Fibroblast of the aortic adventitia (primary cell): ENCODE measurements around the gene CHAF1A. TPM values are rescaled to one million over a fixed set of nuclear protein-coding genes. Genes with fewer than 3 reads are reported as not detected.

ENCODE experiments used
- DNase-seq: peaks from one replicate; pipeline ENCODE4 v3.0.0-alpha.2; 2010; ENCODE audit warnings: low read depth
- H3K4me3 ChIP-seq: 2 replicates; pipeline ENCODE4 v1.5.1; 2011; ENCODE audit warnings: low read depth, mild to moderate bottlenecking, control low read depth, low read length, moderate library complexity
- CTCF ChIP-seq: IDR thresholded peaks from 2 replicates; pipeline ENCODE4 v1.5.1; 2011; ENCODE audit warnings: mild to moderate bottlenecking, low read length, control low read depth, inconsistent platforms; ENCODE audit not compliant: insufficient read depth
- total RNA-seq: library from RNA; depleted of rRNA; stranded (reverse); fragments of >200 nt; gene quantifications from 2 replicates; pipeline ENCODE4 v1.2.3, GENCODE V29; 2012; ENCODE audit warnings: low replicate concordance

CHAF1A gene
- total RNA-seq, 1 donor, result 25.8 TPM

- TF ChIP-seq CTCF, result no peak
- no peak for DNase-seq
Observed at GRCh38 chr19:4447327-4448146, 45.1 kb downstream of the CHAF1A start.

DNA sequence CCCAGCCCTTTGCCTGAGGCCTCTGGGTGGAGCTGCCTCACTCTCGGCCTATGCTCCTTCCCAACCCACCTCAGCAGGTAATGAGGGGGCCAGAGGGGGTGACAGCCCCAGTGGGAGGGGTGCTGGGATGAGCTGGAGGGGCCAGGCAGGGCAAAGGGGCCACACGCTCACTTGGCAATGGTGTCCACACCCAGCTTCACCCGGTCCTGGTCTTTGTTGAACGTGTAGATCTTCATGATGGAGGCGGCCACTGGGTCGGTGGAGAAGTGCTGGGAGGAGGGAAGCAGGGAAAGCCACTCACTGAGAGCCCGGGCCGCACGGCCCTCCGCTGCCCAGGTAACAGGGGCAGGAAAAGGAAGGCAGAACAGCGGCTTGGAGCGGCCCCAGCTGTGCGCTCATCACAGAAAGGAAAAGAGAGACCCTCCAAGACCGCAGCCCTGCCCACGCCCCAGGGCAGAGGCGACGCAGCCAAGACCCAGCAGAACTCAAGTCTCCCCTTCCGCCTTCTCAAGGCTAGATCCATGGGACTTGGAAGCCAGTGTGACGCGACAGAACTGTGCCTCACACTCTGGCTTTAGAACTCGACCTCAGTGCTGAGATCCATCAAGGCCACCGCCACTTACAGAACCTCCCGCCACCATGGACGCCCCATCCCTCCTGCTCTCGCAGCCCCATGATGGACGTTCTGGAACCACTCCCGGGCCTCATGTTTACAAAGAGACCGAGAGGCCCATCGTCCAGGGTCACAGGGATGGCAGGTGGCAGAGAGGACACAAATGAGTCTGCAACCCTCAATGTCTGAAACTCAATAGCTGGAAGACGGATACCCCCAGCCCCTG lies 45.9 kb downstream of the CHAF1A start:
- H3K4me3 ChIP-seq, result no peak overlapping the region
- no peak for TF ChIP-seq CTCF
- no peak for DNase-seq

More at GRCh38 chr19:4447327-4448146, 45.1 kb downstream of the CHAF1A start:
- H3K4me3 ChIP-seq, result no peak overlapping the region

- no peak overlapping the region for H3K4me3 ChIP-seq
- no peak for TF ChIP-seq CTCF
- peak; percentile 42 for DNase-seq
Observed at GRCh38 chr19:4449022-4449638, 46.7 kb downstream of the CHAF1A start.

GRCh38 chr19:4449639-4450028 lies 47.2 kb downstream of the CHAF1A start:
- no peak for DNase-seq
- H3K4me3 ChIP-seq, result no peak overlapping the region
- no peak for TF ChIP-seq CTCF

DNA sequence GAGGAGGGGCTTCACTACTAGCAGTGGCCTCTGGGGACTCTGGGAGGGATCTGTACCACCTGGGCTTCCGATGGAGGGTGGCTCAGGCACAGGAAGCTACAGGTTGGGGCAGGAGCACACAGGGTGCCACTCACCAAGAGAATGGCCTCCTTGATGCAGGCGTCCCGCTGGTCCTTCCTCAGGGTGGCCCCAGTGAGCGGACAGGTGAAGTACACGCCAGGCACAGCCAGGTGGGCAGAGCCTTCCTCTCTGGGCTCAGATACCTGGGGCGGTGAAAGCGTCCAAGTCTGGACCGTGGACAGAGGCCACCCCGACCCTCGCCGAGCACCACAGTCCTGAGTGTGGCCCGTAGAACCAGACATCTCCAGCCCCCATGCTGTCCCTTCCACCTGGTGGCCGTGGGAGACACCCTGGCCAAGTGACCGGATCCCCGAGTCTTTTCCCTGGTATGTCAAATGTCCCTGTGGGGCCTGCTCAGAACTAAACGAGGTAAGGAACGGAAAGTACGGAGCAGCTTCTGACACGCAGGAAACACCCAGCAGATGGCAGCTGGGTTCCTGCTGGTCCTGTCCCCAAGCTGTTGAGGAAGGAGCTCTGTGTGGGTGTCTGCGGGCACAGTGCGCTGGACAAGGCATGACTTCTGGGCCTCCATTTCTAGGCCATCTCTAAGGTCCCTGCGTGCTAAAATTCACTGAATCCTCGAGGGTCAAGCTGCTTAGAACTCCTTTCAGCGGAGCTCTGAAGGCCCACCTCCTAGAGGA lies 50.0 kb downstream of the CHAF1A start:
- DNase-seq, result no peak
- no peak for TF ChIP-seq CTCF
- H3K4me3 ChIP-seq, result no peak overlapping the region
